Left kidney (tissue), 2 donors: Measurements from ENCODE around the gene CEP170. TPM values are rescaled to one million over a fixed set of nuclear protein-coding genes. Genes with fewer than 3 reads are reported as not detected.
A peak's percentile ranks its signal among the peaks of the same experiment; 100 is the strongest.

Experiments
- DNase-seq: peaks from one replicate; pipeline ENCODE4 v3.0.0-alpha.2; 2013
- polyA plus RNA-seq: library from polyadenylated mRNA; unstranded; fragments of 120-200 nt; gene quantifications from one replicate; pipeline ENCODE4 v1.2.1, GENCODE V29; 2013; ENCODE audit not compliant: insufficient read length

Gene CEP170
- polyA plus RNA-seq, 1 donor, result 68.0 TPM

DNA sequence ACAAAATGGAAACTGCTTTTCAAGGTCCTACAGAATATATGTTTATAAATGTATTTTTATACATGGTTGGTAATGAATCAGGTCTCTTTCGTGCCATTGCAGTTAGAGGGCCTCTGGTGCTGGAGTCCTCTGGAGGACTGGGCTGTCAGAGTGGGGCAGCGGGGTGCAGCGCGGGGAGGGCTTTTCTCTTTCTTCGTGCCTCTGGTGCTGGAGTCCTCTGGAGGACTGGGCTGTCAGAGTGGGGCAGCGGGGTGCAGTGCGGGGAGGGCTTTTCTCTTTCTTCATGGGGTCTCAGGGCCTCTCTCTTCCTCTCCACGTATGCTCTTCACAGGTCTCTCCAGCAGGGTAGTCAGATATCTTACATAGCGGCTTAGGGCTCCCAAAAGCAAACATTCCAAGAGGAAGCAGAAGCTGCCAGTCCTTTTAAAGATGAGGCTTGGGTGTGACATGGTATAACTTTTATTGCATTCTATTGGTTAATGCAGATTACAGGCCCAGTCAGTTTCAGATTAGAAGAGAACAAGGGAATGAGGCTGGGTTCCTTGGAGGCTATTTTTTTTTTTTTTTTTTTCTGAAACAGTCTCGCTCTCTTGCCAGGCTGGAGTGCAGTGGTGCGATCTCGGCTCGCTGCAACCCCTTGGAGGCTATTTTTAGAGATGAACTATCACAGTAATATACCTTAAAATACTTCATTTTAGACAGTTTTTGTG lies 13.8 kb upstream of the CEP170 start:
- DNase-seq, result no peak

DNA sequence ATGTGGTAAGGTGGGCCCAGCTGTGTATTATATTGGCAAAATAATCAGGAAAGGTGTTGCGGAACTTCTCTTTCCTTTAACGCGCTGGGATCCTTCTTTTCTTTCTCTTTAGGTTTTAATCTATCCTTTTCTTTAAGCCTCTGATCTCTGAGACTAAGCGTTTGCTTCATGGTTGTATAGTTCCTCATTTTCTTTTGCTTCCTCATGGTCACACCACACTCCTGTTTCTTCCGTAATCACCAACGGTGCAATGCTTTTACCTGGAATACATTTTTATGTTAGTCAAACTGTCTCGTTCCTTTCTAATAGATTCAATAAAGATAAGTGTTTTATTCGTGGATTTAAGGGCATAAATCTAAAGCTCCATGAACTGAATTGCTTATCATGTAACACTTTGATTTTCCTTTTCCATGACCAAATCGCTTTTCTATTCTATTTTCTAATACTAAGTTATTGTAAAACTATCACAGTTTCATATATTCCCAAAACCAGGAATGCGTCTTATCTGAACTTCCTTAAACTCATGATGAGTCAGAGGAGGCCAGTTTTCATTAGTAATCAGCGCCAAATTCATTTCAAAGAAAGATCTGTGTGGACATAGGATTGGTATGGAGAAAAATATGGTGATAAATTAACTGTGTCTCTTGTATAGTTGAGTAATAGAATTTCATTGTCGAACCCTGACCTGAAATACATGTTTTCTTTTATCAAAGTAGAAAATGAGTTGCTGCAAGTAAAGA lies 13.0 kb upstream of the CEP170 start:
- no peak for DNase-seq

DNA sequence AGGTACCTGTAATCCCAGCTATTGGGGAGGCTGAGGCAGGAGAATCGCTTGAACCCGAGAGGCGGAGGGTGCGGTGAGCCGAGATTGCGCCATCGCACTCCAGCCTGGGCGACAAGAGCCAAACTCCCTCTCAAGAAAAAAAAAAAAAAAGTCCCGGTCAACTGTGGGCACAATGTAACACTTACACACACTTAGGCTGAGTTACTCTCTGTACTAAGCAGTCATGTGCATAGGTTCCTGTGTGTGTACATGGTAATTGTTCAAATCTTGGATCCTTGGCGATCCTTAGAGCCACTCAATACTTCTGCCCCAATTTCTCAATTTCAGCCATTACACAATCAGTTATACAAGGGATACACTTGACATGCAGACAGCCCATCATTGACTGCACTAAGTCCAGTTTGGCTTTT lies 12.4 kb upstream of the CEP170 start:
- no peak for DNase-seq

DNA sequence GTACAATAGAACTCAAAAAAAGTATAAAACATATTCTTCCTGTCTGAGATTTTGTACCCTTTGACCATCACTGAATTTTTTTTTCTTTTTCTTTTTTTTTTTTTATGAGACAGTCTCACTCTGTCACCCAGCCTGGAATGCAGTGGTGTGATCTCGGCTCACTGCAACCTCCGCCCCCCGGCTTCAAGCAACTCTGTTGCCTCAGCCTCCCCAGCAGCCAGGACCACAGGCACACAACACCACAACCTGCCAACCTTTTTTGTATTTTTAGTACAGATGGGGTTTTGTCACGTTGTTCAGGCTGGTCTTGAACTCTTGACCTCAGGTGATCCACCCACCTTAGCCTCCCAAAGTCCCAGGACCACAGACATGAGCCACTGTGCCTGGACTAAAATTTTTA lies 11.2 kb upstream of the CEP170 start:
- DNase-seq, result no peak

DNA sequence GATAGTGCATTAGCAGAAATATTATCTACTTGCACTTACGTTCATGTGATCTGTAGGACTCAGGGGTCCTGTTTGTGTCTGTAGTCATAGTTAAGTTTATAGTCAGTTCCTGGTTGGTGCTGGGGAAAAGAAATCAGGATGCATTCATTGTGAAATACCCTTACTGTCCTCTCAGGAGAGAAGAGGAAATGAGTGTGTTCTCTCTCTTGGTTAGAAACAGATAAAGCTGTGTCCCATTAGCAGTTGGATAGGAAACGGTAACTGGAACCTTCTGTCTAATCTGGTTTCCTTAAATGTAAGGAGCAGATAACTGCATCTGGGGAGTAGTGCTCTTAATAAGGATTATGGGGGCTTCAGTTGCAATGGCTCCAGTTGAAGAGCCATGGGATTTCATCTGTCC lies 9.6 kb upstream of the CEP170 start:
- DNase-seq, result no peak

DNA sequence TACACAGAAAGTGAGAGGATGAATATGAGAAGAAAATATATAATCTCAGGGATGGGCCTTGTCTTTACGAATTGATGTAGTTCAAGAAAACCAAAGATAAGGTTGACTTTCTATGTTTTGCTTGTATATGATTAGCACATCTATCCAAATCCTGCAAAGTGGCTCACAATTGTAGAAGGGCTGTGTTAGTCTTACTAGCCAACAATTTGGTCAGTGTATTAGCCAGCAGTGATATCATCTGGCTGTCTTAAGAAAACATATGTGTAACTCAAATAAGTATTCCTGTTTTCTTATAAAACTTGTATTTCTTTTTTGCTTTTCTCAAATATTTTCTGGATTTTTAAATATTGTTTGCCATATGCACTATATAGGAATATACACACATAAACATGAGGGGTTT lies 6.3 kb upstream of the CEP170 start:
- DNase-seq, result no peak

DNA sequence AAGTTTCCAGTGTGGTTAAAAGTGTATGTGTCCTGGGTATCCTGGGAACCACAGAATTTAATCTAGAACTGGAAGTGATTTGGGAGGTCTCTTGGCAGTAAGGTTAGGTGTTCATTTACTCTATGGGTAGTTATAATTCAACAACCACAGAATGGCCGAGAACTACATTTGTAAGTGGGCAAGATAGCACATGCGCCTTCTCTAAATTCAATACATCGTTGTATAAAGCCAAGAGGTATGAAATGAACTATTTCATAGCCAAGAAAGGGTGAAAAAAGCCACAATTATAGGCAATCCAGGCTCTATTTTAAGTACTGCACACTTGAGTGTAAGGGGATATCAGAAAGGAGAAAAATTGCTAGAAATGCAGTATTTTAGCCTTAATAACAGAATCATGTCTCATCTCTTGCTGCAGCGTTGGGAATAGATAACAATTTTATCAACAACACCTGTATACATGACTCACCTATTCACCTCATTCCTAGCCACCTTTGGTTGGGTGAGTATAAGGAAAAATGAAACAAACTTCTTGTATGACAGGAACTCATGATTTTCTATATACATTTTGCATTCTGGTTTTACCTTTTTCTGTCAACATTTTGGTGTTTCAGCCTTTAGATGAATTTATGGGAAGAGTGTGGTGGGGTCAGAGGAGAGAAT lies 5.3 kb upstream of the CEP170 start:
- no peak for DNase-seq

DNA sequence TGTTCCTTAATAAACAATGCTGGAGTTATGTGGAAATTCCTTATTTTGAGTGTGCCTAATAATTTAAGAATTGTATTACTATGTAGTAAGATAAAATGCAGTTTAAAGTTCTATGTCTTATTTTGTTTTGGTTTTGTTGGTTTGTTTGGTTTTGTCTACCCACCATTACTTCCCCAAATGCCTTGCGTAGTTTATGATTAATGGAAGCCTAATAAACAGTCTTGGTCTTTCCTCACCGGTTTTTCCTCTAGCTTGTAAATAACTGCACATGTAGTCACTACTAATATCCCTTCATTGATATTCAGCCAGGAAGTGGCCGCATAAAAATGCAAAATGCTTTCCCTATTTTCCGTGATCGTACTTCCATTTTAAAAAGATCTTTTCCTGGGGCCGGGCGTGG lies 3.6 kb upstream of the CEP170 start:
- no peak for DNase-seq

DNA sequence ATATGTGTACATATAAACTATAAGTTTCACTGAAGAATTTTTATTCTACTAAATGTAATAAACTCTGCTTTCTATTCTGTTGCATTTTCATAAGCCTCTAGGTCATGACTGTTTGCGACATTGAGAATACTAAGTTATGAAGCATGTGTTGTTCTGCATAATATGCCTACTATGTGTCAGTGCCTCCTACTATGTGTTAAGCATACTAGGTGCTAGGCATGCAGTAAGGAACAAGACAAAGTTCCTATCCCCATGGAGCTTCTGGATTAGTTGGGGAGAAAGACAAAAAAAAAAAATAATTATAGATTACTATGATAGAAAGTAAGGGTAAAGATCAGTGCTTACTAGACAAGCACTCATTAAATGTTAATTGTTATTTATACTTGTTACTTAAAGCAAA lies 2.1 kb upstream of the CEP170 start:
- DNase-seq, result no peak

DNA sequence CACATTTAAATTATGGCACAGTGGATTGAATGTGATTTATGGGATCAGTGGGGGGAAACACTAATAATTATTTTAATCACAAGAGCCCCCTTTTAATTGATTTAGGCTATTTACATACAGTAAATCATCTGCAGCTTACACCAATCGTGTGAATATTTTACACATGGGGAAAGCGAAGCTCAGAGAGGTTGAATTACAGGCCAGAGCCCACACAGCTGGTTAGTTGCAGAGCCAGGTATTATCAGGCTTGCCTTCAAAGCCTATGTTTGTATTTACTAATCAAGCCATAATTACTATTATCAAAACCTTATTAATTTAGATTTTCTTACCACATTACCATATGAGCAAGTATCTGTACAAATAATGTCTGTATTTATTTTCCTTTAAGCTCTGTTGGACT lies 1.5 kb upstream of the CEP170 start:
- no peak for DNase-seq

DNA sequence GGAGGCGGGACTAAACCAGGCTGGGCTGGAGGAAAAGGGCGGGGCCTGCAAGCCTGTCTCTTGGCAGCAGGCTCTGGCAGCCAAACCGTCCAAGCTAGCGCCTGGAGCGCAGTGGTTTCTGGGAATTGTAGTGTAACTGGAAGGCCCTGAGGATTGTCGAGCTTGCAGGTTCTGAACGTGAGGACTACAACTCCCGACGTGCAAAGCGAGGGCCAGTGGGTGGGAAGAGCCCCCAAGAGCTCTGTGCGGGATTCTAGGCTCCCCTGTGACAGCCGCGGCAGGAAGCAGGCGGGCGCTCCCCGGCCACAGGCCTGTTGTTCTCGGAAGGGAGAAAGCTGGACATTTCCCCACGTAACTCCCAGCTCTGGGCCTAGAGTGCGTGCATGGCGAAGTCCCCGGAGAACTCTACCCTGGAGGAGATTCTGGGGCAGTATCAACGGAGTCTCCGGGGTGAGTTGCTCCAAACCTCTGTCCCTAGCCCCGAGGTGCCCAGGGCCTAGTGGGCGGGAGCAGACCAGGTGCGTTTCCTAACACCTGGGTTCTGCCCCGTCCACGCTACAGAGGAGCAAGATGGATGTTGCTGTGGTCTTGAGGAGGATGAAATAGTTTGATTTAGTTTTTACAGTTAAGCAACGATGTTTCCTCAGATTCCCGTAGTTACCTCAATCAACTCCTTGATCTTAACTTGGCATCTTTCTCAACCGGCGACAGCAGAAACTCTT lies 871 bp upstream of the CEP170 start, which contains the start of gene SDCCAG8:
TSS of gene SDCCAG8 (plus strand) at position 251 of the 722 bp plus-strand sequence. CDS start at position 384, 133 bp downstream.
- peak; percentile 99 for DNase-seq

DNA sequence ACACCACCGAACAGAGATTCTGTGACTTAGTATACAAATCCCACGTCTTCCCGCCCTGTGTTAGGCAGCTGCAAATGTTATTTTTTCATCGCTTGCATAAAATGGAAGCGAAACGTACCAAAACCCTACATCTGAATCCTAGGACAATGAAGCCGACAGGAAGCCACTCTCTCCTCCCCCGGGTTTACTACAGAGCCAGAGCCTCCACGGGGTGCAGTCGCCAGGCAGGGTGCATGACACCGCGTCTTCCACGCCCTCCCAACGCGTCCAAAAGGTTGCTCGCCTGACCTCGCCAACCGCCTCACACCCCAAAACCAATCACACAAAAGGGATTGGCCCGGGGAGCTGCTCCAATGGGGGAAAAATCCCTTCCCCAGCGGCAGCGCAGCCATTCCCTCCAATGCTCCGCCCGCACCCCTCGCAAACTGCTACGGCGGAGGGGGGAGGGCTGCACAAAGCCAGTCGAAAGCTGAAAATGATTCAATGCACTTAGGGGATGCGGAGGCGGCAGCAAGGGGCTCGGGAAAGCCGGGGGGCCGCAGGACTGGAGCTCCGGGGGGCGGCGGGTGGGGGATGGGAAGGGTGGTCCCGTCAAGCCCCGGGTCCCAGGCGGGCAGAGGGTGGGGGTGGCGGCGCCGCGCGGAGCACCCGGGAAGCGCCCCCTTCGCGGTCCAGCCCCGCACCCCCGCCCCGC lies 701 bp downstream of the CEP170 start:
- peak; percentile 47 for DNase-seq

DNA sequence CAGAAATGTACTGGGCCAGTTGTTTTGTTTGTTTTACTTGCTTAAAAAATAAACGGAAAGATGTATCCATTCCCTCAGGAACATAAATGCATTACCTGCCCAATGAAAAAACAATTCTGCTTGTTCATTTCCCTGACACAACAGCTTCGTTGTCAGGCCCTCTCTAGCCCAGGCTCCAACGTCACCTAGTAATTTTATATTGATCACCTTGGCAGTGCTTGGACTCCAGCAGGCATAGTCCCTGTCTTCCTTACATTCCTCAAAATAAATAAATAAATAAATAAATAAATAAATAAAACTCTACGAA lies 1.2 kb downstream of the CEP170 start:
- no peak for DNase-seq

DNA sequence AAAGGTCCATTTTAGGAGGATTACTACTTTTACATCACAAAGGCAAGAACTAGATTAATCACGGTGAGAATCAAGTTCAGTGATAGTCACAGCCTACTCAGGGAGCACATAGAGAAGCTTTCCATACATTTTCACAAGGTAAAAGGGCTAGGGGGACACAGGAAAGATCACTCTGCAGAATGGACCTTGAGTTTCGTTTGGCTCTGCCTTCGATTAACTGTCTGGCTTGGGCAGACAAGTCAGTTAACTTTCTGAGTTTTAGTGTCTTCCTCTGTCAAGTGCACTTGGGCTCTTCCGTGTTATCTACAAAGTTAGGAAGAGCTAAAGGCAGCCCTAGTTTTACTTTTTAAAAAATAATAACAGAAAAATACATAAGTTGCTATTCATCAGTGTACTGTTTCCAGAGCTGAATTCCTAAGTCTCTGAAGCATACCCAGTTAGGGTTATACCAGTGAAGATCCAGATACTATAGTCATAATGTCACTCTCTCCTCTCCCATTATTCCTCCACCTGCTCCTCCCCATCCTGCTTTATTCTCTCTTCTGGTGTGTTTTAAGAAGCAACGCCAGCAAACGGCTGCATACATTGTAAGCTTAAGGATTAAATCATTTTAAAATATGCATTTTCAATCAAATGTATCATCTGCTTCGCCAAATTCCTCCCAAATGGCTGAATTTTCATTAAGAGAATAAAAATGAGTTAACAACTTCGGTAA lies 1.7 kb downstream of the CEP170 start:
- DNase-seq, result peak; percentile 11

DNA sequence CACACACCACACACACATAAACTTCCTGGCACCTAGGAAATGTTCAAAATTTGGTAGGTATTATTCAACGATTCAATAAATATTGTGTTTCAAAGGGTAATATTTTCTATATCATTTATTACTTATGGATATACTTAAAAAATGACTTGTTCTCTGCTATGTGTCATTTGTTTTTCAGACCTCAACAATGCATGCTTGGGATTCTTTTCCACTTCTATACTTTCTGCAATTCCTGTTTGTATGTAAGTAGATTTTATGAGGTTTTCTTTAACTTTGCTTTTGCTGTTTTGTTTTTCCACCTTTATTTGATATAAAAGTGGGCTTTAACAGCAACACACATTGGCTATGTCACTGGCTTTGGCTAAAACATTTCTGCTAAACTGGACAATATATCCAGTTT lies 3.5 kb downstream of the CEP170 start:
- no peak for DNase-seq

DNA sequence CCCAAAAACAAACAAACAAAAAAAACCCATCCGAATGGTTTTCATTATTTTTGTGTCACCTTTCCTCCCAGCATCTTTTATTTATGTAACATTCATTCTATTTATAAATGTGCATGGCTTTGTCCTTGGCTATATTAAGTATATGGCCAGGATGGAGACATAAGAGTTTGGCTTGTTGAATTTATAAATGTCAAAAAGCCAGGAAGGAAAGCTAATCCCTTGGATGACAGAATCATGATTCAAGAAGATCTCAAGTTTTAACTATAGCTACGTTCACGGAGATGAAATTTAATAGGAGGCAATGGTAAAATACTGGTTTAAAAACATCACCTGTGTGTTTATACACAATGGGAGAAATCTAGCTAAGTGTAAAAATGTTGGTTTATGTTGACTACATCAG lies 5.0 kb downstream of the CEP170 start:
- no peak for DNase-seq

DNA sequence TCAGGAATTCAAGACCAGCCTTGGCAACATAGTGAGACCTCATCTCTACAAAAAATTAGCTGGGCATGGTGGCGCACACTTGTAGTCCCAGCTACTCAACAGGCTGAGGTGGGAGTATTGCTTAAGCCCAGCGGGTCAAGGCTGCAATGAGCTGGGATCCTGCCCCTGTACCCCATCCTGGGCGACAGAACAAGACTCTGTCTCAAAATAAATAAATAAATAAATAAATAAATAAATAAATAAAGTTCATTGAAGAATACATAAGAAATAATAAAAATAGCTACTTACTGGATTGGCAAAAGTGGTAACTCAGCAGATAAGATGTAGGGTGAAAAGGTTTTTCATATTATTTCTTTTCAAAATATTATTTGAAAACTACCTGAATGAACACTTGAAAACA lies 5.9 kb downstream of the CEP170 start:
- DNase-seq, result no peak

DNA sequence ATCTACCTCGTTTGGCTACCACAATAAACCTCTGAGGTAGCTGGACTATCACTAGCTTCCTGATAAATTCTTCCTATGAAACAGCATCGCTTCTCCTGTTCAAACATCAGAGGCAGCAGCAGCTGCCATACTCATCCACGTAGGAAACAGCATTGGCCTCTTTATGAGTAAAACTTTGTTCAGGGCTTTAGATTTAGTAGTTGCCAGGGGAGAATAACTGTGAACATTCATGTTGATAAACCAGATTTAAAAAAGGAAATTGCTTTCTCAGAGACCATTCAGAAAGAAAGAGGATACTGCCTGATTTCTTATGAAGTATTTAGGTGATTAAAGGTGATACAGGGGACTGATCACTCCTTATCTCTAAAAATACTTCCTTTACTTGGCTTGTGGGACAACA lies 7.2 kb downstream of the CEP170 start:
- no peak for DNase-seq

DNA sequence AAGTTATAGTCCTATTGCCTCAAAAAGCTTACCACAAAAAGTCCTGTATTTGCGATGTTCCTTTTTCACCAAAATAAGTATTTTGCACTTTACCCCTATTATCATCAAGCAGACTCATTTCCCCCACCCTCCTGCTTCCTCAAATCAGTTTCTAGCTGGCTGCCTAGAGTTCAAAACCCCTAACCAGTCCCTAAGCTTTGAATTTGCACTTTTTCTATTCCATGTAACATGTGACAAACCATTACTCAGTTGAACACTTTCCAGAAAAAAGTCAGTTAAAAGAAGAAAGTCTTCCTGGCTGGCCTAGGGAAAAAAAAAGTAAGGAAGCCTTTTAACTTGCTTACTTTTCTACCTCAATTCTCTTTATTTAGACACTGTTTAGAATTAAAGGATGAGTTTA lies 8.2 kb downstream of the CEP170 start:
- no peak for DNase-seq

DNA sequence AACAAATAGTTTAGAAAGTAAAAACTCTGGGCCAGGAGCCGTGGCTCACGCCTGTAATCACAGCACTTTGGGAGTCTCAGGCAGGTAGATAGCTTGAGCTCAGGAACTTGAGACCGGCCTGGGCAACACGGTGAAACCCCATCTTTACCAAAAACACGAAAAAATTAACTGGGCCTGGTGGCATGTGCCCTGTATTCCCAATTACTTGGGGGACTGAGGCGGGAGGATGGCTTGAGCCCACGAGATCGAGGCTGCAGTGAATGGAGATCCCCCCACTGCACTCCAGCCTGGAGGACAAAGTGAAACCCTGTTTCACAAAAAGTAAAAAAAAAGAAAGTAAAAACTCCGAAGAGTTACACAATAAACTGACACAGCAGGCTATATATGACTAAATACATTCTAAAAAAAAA lies 10.6 kb downstream of the CEP170 start:
- DNase-seq, result no peak

DNA sequence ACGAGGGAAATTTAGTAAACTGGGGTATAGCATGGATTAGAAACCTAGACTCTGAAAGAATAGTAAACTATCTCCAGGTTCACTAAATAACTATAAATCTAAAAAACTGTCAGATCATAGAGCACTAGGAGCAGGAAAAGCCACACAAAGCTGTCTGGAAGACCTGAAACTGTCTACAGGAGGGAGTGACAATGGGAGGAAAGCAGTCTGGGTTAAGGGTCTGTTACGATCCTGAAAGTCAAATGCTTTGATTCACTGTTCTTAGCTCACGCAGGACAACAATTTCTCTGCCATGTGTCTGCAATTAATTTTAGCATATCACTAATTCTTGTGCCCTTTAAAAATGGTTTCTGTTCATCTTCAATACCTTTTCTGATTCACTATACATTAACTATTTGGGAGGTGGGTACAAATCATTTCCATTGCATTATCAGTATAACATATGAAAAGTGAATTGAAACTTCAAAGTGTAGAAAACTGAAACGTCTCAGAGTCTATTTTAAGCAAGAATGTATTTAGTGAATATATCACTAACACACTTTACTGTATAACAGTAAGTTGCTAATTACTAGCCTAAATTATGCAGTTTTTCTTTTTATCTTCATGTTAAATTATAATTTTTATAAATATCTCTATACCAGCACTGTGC lies 18.4 kb downstream of the CEP170 start:
- no peak for DNase-seq
